ENCODE results near the gene FIGLA.

DNA sequence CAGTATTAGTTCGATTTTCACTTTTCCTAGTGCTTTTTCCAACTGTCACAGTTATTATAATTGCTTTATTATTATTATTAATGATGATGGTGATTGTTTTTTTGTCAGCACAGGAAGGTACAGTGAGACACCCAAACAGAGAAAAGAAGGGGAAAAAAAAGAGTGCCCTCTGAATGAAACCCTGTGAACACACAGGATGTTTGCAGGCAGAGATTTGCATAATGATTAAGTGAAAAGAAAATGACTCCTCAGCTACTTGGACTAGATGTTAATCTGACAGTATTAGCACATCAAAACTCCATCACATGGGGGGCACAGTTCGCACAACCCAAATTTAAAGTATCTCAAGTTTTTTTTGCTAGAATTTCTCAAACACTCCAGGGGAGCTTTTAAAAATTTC lies 55.4 kb downstream of the FIGLA start:
- TF ChIP-seq, protein P1, sequence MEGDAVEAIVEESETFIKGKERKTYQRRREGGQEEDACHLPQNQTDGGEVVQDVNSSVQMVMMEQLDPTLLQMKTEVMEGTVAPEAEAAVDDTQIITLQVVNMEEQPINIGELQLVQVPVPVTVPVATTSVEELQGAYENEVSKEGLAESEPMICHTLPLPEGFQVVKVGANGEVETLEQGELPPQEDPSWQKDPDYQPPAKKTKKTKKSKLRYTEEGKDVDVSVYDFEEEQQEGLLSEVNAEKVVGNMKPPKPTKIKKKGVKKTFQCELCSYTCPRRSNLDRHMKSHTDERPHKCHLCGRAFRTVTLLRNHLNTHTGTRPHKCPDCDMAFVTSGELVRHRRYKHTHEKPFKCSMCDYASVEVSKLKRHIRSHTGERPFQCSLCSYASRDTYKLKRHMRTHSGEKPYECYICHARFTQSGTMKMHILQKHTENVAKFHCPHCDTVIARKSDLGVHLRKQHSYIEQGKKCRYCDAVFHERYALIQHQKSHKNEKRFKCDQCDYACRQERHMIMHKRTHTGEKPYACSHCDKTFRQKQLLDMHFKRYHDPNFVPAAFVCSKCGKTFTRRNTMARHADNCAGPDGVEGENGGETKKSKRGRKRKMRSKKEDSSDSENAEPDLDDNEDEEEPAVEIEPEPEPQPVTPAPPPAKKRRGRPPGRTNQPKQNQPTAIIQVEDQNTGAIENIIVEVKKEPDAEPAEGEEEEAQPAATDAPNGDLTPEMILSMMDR (IDR thresholded peaks at IDR 0.05), result no peak
- TF ChIP-seq EZH2 (IDR thresholded peaks at IDR 0.05; ENCODE audit: borderline replicate concordance, insufficient read depth, low read depth, low read length, poor library complexity, severe bottlenecking), result no peak

All from B cell (primary cell).